DOHH2 (cell line): ENCODE measurements around the gene MRPL27.

Experiments used
- CTCF ChIP-seq: fragments of 200-600 bp; sonication (generic); IDR thresholded peaks from one replicate; pipeline ENCODE4 v1.5.1; 2014; ENCODE audit warnings: antibody characterized with exemption, mild to moderate bottlenecking, low read depth, low read length; ENCODE audit not compliant: poor library complexity, severe bottlenecking
- EZH2phosphoT487 ChIP-seq: fragments of 200-600 bp; sonication (generic); IDR thresholded peaks from 2 replicates; pipeline ENCODE4 v1.6.1; 2017; ENCODE audit warnings: borderline replicate concordance, mild to moderate bottlenecking, antibody characterized with exemption, low read length, moderate library complexity, mixed read lengths

- TF ChIP-seq CTCF: no peak
- TF ChIP-seq EZH2phosphoT487: no peak
Measured at GRCh38 chr17:50326831-50327364, 46.1 kb downstream of the MRPL27 start.
